GM06990 (cell line): ENCODE data around the gene FAM13C.

Experiments
- DNase-seq: peaks from one replicate; pipeline ENCODE4 v3.0.0-alpha.2; 2011; ENCODE audit not compliant: insufficient read length; ENCODE audit errors: extremely low read depth
- H3K27me3 ChIP-seq: replicated peaks from 2 replicates; pipeline ENCODE4 v1.6.0; 2011; ENCODE audit warnings: low read length; ENCODE audit not compliant: control insufficient read depth, insufficient read depth
- H3K36me3 ChIP-seq: 2 replicates; pipeline ENCODE4 v1.5.1; 2011; ENCODE audit warnings: low read length; ENCODE audit not compliant: control insufficient read depth, insufficient read depth
- H3K4me3 ChIP-seq: replicated peaks from 2 replicates; pipeline ENCODE4 v1.5.1; 2011; ENCODE audit warnings: low read depth, mild to moderate bottlenecking, control low read depth, low read length
- CTCF ChIP-seq: IDR thresholded peaks from 2 replicates; pipeline ENCODE4 v1.5.1; 2011; ENCODE audit warnings: low read length, control low read depth, mild to moderate bottlenecking, inconsistent platforms; ENCODE audit not compliant: insufficient read depth, poor library complexity, severe bottlenecking

FAM13C gene

GRCh38 chr10:59360605-59361405, 1.5 kb downstream of the FAM13C start:
- H3K36me3 ChIP-seq = no peaks in the 10 kb centered on the region
- no peaks in the 10 kb centered on the region for H3K27me3 ChIP-seq
- no peak for TF ChIP-seq CTCF
- no peak overlapping the region for H3K4me3 ChIP-seq
- DNase-seq = no peak

- Histone ChIP-seq H3K4me3 (no peak overlapping the region), H3K36me3 (no peaks in the 10 kb centered on the region), H3K27me3 (no peaks in the 10 kb centered on the region)
- no peak for TF ChIP-seq CTCF
- no peak for DNase-seq
Observed at GRCh38 chr10:59358576-59358975, 3.8 kb downstream of the FAM13C start.

DNA sequence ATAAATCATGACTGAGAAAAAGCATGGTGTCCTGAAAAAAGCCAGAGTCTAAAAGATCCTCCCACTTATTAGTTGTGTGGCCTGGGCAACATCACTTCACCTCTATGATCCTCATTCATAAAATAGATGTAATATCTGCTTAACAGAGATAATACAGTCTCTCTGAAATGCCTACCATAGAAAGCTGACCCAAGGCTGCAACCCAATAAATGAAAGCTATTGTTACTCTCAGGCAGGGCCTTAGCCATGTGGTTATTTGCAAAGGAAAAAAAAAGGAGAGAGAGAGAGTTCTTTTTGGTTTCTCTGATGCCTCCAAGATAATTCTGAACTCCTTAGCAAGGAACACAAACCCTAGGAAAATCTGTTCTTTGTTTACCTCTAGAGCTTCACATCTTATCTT, 7.9 kb downstream of the FAM13C start:
- TF ChIP-seq CTCF = no peak
- Histone ChIP-seq H3K27me3 (no peaks in the 10 kb centered on the region), H3K36me3 (no peaks in the 10 kb centered on the region), H3K4me3 (no peak overlapping the region)
- no peak for DNase-seq

GRCh38 chr10:59350558-59350957, 11.8 kb downstream of the FAM13C start:
- Histone ChIP-seq H3K36me3 (no peaks in the 10 kb centered on the region), H3K4me3 (no peak overlapping the region), H3K27me3 (no peaks in the 10 kb centered on the region)
- DNase-seq = no peak
- TF ChIP-seq CTCF = no peak

DNA sequence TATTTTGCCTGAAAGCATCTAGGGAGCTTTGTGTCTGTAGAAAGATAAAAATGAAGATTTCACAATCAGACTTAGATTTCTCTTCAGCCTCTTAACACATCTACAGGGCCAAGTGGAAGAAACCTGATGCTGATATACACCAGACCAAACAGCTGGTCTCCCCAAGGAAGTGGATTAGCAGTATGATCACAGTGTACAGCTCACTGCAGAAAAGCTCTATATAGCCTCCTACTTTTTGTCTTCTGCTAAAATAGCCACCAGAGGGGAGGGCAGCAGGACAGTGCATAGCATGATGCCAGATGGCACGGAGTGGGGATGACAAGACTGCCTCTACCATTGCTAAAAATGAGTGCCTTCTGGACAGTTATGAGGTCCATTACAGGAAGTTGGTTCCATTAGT, 16.0 kb downstream of the FAM13C start:
- DNase-seq = no peak
- no peaks in the 10 kb centered on the region for H3K36me3 ChIP-seq
- H3K4me3 ChIP-seq = no peak overlapping the region
- no peaks in the 10 kb centered on the region for H3K27me3 ChIP-seq
- no peak for TF ChIP-seq CTCF
